K562 (cell line): ENCODE data around the gene MBOAT7. TPM values are rescaled to one million over a fixed set of nuclear protein-coding genes. Genes with fewer than 3 reads are reported as not detected.
A peak's percentile ranks its signal among the peaks of the same experiment; 100 is the strongest.

ENCODE experiments used
- ARHGAP35 ChIP-seq: fragments of 450-650 bp; IDR thresholded peaks from 2 replicates; pipeline ENCODE4 v1.6.1; 2018; ENCODE audit not compliant: partially characterized antibody
- CBFA2T2 ChIP-seq: fragments of 450-650 bp; conservative IDR thresholded peaks from 2 replicates; pipeline ENCODE4 v1.6.1; 2017; ENCODE audit warnings: mild to moderate bottlenecking
- E2F6 ChIP-seq, 2 experiments: IDR thresholded peaks; 2 replicates each; pipeline ENCODE4 v1.6.1; 2011; ENCODE audit warnings: borderline replicate concordance in 1 of 2, control low read depth in 1 of 2, low read depth in 1 of 2, low read length in 1 of 2, mild to moderate bottlenecking in 1 of 2, mixed read lengths in 1 of 2, moderate library complexity in 1 of 2; ENCODE audit not compliant: insufficient read depth in 1 of 2, insufficient read length in 1 of 2, poor library complexity in 1 of 2, severe bottlenecking in 1 of 2; ENCODE audit errors: extremely low read depth in 1 of 2
- ELF2 ChIP-seq: fragments of 250-450 bp; sonication (Bioruptor Pico); IDR thresholded peaks from 2 replicates; pipeline ENCODE4 v1.5.0; 2021; ENCODE audit warnings: mild to moderate bottlenecking
- GABPB1 ChIP-seq: sonication (generic); formaldehyde crosslinking; IDR thresholded peaks from 2 replicates; pipeline ENCODE4 v1.8.0; 2022; ENCODE audit warnings: mild to moderate bottlenecking, missing genetic modification reagents
- MCM3 ChIP-seq: fragments of 450-650 bp; IDR thresholded peaks from 2 replicates; pipeline ENCODE4 v1.6.1; 2016
- NEUROD1 ChIP-seq: fragments of 150-350 bp; IDR thresholded peaks from 2 replicates; pipeline ENCODE4 v1.6.1; 2014; ENCODE audit warnings: borderline replicate concordance, low read length, low read depth; ENCODE audit not compliant: partially characterized antibody
- TAL1 ChIP-seq: fragments of 450-650 bp; IDR thresholded peaks from 2 replicates; pipeline ENCODE4 v1.6.1; 2016; ENCODE audit warnings: mild to moderate bottlenecking
- ZBTB17 ChIP-seq: fragments of 450-650 bp; formaldehyde crosslinking; IDR thresholded peaks from 2 replicates; pipeline ENCODE4 v1.4.0; 2020; ENCODE audit warnings: mild to moderate bottlenecking
- ZNF316 ChIP-seq: fragments of 450-650 bp; IDR thresholded peaks from 2 replicates; pipeline ENCODE4 v1.6.1; 2016
- ZNF436 ChIP-seq: fragments of 250-450, 450-650 bp; sonication (Bioruptor Pico); formaldehyde crosslinking; IDR thresholded peaks from 2 replicates; pipeline ENCODE4 v1.7.0; 2020; ENCODE audit warnings: mild to moderate bottlenecking
- ZNF518B ChIP-seq: fragments of 250-450 bp; sonication (Bioruptor Pico); IDR thresholded peaks from 2 replicates; pipeline ENCODE4 v1.5.0; 2021; ENCODE audit warnings: mild to moderate bottlenecking, moderate library complexity
- ZNF592 ChIP-seq: fragments of 450-650 bp; IDR thresholded peaks from 2 replicates; pipeline ENCODE4 v1.6.1; 2017; ENCODE audit warnings: antibody characterized with exemption, mild to moderate bottlenecking
- polyA plus RNA-seq, 8 experiments: library from polyadenylated mRNA; depleted of rRNA in 4 of 8; stranded (reverse) in 5 of 8; unstranded in 3 of 8; fragments of >200 nt; fragmentation: Nextera tagmentation in 2 of 8; fragmentation: Illumina TruSeq in 1 of 8; extraction: Ambion mirVana in 2 of 8; extraction: Trizol in 1 of 8; gene quantifications; 2 replicates each; pipeline versions ENCODE4 v1.2.1 to v1.2.3, GENCODE V29; 2011 to 2014; ENCODE audit warnings: inconsistent platforms in 1 of 8, missing spikeins in 1 of 8
- total RNA-seq, 7 experiments: library from RNA; depleted of rRNA in 6 of 7; stranded (reverse); fragments of >200 nt in 6 of 7; fragmentation: Illumina TruSeq in 2 of 7; extraction: Trizol in 2 of 7; gene quantifications; 2 replicates each; pipeline versions ENCODE4 v1.2.1 to v1.2.3, GENCODE V29; 2011 to 2021; ENCODE audit warnings: low replicate concordance in 1 of 7
- TF ChIP-seq, protein P1 (sequence below): fragments of 450-650 bp; IDR thresholded peaks from 2 replicates; pipeline ENCODE4 v1.6.1; 2016; ENCODE audit warnings: low read depth, mild to moderate bottlenecking, moderate library complexity
- TF ChIP-seq, protein P2 (sequence below): fragments of 450-650 bp; IDR thresholded peaks from 2 replicates; pipeline ENCODE4 v1.6.1; 2016; ENCODE audit warnings: missing biosample characterization, missing genetic modification characterization

The MBOAT7 gene
- total and polyA plus RNA-seq, 9 of the 15 experiments (the other 6 are each of a cell fraction or from before 2014, with no cell fraction given) = 1.4 to 153 (median 56.1) TPM

GRCh38 chr19:54189735-54190502 is 539 bp upstream of the MBOAT7 start (continued):
- TF ChIP-seq ZNF436 (CRISPR knock-in tag) (no peak), TAL1 (no peak), CBFA2T2 (no peak), GABPB1 (CRISPR knock-in tag) (peak; percentile 68), ZNF518B (CRISPR knock-in tag) (no peak), ZNF316 (peak; percentile 49; the same call in 1 of the 2 replicates), ZBTB17 (CRISPR knock-in tag) (peak; percentile 67; the same call in 1 of the 2 replicates), MCM3 (no peak), ELF2 (CRISPR knock-in tag) (no peak), E2F6 (IDR thresholded peaks at IDR 0.05; ENCODE audit: borderline replicate concordance in 1 of 2, extremely low read depth in 1 of 2, insufficient read depth in 1 of 2, insufficient read length in 1 of 2, low read depth in 1 of 2, low read length in 1 of 2, poor library complexity in 1 of 2, severe bottlenecking in 1 of 2) (peak in 1 of 2 experiments; percentile 59), NEUROD1 (peak; percentile 32), ZNF592 (no peak), ARHGAP35 (no peak)
- TF ChIP-seq, protein P1, sequence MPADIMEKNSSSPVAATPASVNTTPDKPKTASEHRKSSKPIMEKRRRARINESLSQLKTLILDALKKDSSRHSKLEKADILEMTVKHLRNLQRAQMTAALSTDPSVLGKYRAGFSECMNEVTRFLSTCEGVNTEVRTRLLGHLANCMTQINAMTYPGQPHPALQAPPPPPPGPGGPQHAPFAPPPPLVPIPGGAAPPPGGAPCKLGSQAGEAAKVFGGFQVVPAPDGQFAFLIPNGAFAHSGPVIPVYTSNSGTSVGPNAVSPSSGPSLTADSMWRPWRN = 0 out of 2 replicates have a peak, but pooled peaks have one; percentile 44
- TF ChIP-seq, protein P2, sequence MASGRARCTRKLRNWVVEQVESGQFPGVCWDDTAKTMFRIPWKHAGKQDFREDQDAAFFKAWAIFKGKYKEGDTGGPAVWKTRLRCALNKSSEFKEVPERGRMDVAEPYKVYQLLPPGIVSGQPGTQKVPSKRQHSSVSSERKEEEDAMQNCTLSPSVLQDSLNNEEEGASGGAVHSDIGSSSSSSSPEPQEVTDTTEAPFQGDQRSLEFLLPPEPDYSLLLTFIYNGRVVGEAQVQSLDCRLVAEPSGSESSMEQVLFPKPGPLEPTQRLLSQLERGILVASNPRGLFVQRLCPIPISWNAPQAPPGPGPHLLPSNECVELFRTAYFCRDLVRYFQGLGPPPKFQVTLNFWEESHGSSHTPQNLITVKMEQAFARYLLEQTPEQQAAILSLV (tag) = no peak
